Caco-2 (cell line): ENCODE measurements around the gene ORC4. TPM values are rescaled to one million over a fixed set of nuclear protein-coding genes. Genes with fewer than 3 reads are reported as not detected.
A peak's percentile ranks its signal among the peaks of the same experiment; 100 is the strongest.

Experiments used
- BruUV-seq: library from RNA; stranded (reverse); fragments of 400-500 nt; replicated peaks from 2 replicates; lab custom pipeline; 2021; lab: Mats Ljungman, UMichigan
- CTCF ChIA-PET: fragments of 300-600 bp; sonication (Branson Sonifier 250); formaldehyde crosslinking; loops from one replicate; lab custom pipeline; 2022; ENCODE audit warnings: antibody characterized with exemption; lab: Charles Lee
- POLR2A ChIA-PET: fragments of 300-600 bp; sonication (Branson Sonifier 250); formaldehyde crosslinking; loops from one replicate; lab custom pipeline; 2022; ENCODE audit warnings: antibody characterized with exemption; lab: Charles Lee
- DNase-seq, 2 experiments: peaks; one replicate each; pipeline versions ENCODE4 v3.0.0 to v3.0.0-alpha.2; 2020 to 2022
- H3K27me3 ChIP-seq: replicated peaks from 2 replicates; pipeline ENCODE4 v1.6.0; 2011; ENCODE audit warnings: low read length; ENCODE audit not compliant: control insufficient read depth, insufficient read depth
- H3K36me3 ChIP-seq: 2 replicates; pipeline ENCODE4 v1.5.1; 2011; ENCODE audit warnings: low read length; ENCODE audit not compliant: control insufficient read depth, insufficient read depth
- H3K4me1 ChIP-seq: fragments of 250-450 bp; sonication (Bioruptor Pico); 2 replicates; pipeline ENCODE4 v1.5.1; 2020; ENCODE audit warnings: mild to moderate bottlenecking
- H3K4me3 ChIP-seq: 2 replicates; pipeline ENCODE4 v1.5.1; 2011; ENCODE audit warnings: low read depth, mild to moderate bottlenecking, control low read depth, low read length
- H3K9me3 ChIP-seq: fragments of 250-450 bp; sonication (Bioruptor Pico); 2 replicates; pipeline ENCODE4 v1.5.1; 2020; ENCODE audit warnings: mild to moderate bottlenecking, moderate library complexity
- H3K27ac Mint-ChIP-seq: one replicate; pipeline ENCODE4 v1.8.0; 2022; ENCODE audit warnings: mixed read lengths; ENCODE audit not compliant: unreplicated experiment
- H3K27me3 Mint-ChIP-seq: one replicate; pipeline ENCODE4 v1.8.0; 2022; ENCODE audit warnings: mixed read lengths; ENCODE audit not compliant: insufficient read depth, unreplicated experiment
- H3K36me3 Mint-ChIP-seq: one replicate; pipeline ENCODE4 v1.8.0; 2022; ENCODE audit warnings: mild to moderate bottlenecking, mixed read lengths; ENCODE audit not compliant: insufficient read depth, unreplicated experiment
- H3K4me1 Mint-ChIP-seq: one replicate; pipeline ENCODE4 v1.8.0; 2022; ENCODE audit warnings: low read depth, mixed read lengths; ENCODE audit not compliant: unreplicated experiment
- H3K4me3 Mint-ChIP-seq: one replicate; pipeline ENCODE4 v1.8.0; 2022; ENCODE audit warnings: mild to moderate bottlenecking, moderate library complexity, mixed read lengths; ENCODE audit not compliant: unreplicated experiment
- H3K9me3 Mint-ChIP-seq: one replicate; pipeline ENCODE4 v1.8.0; 2022; ENCODE audit warnings: mixed read lengths; ENCODE audit not compliant: unreplicated experiment
- intact Hi-C: fragments of 100-400 bp; cut with micrococcal nuclease; formaldehyde crosslinking; loops from one replicate; pipeline ENCODE4 v1.10.0; 2022; ENCODE audit not compliant: unreplicated experiment
- total RNA-seq: library from RNA; stranded (reverse); gene quantifications from 2 replicates; pipeline ENCODE4 v1.2.3, GENCODE V29; 2022
- TF ChIP-seq, protein P1 (sequence below), 2 experiments: fragments of 200-600 bp in 1 of 2; IDR thresholded peaks; 1 replicate in 1 of 2; 2 replicates in 1 of 2; pipeline versions ENCODE4 v1.5.1 to v1.8.0; 2011 to 2022; ENCODE audit warnings: antibody characterized with exemption in 1 of 2, control low read depth in 1 of 2, inconsistent platforms in 1 of 2, low read depth in 1 of 2, low read length in 1 of 2, mild to moderate bottlenecking in 1 of 2, moderate library complexity in 1 of 2; ENCODE audit not compliant: insufficient read depth in 1 of 2, severe bottlenecking in 1 of 2, unreplicated experiment in 1 of 2

Gene ORC4
- total RNA-seq, 1 experiment from 2014 or later, result 56.3 TPM

DNA sequence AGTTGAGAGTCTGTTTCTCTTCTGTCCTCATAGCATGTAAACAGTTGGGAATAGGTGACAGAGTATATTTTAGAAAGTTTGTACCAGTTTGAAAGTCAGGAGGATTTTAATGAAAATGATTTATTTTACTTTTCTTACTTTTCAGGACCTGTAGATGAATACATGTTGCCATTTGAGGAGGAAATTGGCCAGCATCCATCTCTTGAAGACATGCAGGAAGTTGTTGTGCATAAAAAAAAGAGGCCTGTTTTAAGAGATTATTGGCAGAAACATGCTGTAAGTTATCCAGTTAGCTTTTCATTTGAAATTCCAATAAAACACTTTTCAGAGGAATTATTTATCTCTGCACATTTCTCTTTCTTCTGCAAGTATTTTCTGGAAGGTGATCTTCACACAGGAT is 94.7 kb downstream of the ORC4 start:
- Mint-ChIP-seq H3K4me1 (peaks cover 16% of the 10 kb centered on the region), H3K36me3 (peaks cover 39% of the 10 kb centered on the region), H3K27me3 (no peaks in the 10 kb centered on the region), H3K27ac (peak overlapping the region; percentile 82), H3K9me3 (no peaks in the 10 kb centered on the region), H3K4me3 (peak overlapping the region; percentile 8)
- intact Hi-C loops, result loop anchor here (5.0 to 10.0 kb wide), 2 partner anchors 96 to 719 kb away; partner anchors contain the start of genes EPC2, MBD5 and ORC4
- Histone ChIP-seq H3K9me3 (no peaks in the 10 kb centered on the region), H3K27me3 (no peaks in the 10 kb centered on the region), H3K4me3 (no peak overlapping the region), H3K36me3 (no peaks in the 10 kb centered on the region), H3K4me1 (peaks cover 37% of the 10 kb centered on the region)
- TF ChIP-seq, protein P1, sequence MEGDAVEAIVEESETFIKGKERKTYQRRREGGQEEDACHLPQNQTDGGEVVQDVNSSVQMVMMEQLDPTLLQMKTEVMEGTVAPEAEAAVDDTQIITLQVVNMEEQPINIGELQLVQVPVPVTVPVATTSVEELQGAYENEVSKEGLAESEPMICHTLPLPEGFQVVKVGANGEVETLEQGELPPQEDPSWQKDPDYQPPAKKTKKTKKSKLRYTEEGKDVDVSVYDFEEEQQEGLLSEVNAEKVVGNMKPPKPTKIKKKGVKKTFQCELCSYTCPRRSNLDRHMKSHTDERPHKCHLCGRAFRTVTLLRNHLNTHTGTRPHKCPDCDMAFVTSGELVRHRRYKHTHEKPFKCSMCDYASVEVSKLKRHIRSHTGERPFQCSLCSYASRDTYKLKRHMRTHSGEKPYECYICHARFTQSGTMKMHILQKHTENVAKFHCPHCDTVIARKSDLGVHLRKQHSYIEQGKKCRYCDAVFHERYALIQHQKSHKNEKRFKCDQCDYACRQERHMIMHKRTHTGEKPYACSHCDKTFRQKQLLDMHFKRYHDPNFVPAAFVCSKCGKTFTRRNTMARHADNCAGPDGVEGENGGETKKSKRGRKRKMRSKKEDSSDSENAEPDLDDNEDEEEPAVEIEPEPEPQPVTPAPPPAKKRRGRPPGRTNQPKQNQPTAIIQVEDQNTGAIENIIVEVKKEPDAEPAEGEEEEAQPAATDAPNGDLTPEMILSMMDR (IDR thresholded peaks at IDR 0.05; ENCODE audit: insufficient read depth in 1 of 2, low read depth in 1 of 2, low read length in 1 of 2, severe bottlenecking in 1 of 2, unreplicated experiment in 1 of 2), result no peak
- no peak for DNase-seq
- ChIA-PET CTCF (no interaction called here), POLR2A (no interaction called here)
- no TSS peak for BruUV-seq

DNA sequence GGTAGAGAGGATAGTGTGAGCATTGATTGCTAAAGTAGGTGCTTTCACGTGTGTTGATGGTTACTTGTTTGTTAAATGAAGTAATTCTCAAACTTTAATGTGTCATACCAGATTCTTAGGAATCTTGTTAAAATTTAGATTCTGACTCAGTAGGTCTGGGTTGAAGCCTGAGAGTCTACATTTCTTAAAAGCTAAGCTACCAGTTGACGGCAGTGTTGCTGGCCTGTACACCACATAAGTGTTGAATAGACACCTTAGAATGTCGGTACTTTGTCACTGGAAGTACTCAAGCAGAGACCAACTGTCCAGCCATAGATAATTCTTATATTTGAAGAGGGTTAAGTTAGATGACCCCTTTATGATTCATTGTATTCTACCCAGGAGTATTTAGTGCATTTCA is 95.9 kb downstream of the ORC4 start:
- peaks cover 12% of the 10 kb centered on the region for H3K4me1 Mint-ChIP-seq
- no peaks in the 10 kb centered on the region for H3K27me3 ChIP-seq
- peak overlapping the region; percentile 82 for H3K27ac Mint-ChIP-seq
- H3K36me3 ChIP-seq, result no peaks in the 10 kb centered on the region
- no peaks in the 10 kb centered on the region for H3K27me3 Mint-ChIP-seq
- H3K4me3 Mint-ChIP-seq, result no peak overlapping the region
- CTCF ChIA-PET, result interaction anchor here (0.9 kb wide), 1 partner anchor 14 kb away, joined by 3 read pairs; no protein-coding TSS in a partner anchor
- peaks cover 34% of the 10 kb centered on the region for H3K4me1 ChIP-seq
- H3K9me3 Mint-ChIP-seq, result no peaks in the 10 kb centered on the region
- H3K36me3 Mint-ChIP-seq, result peaks cover 35% of the 10 kb centered on the region
- no TSS peak for BruUV-seq
- intact Hi-C loops, result loop anchor here (5.0 to 10.0 kb wide), 2 partner anchors 98 to 720 kb away; partner anchors contain the start of genes EPC2, MBD5 and ORC4
- TF ChIP-seq, protein P1 (IDR thresholded peaks at IDR 0.05; ENCODE audit: insufficient read depth in 1 of 2, low read depth in 1 of 2, low read length in 1 of 2, severe bottlenecking in 1 of 2, unreplicated experiment in 1 of 2), result no peak
- H3K9me3 ChIP-seq, result no peaks in the 10 kb centered on the region
- H3K4me3 ChIP-seq, result no peak overlapping the region
- no peak for DNase-seq
- POLR2A ChIA-PET, result interaction anchor here (0.7 kb wide), 1 partner anchor 80 kb away, joined by 3 read pairs; no protein-coding TSS in a partner anchor

DNA sequence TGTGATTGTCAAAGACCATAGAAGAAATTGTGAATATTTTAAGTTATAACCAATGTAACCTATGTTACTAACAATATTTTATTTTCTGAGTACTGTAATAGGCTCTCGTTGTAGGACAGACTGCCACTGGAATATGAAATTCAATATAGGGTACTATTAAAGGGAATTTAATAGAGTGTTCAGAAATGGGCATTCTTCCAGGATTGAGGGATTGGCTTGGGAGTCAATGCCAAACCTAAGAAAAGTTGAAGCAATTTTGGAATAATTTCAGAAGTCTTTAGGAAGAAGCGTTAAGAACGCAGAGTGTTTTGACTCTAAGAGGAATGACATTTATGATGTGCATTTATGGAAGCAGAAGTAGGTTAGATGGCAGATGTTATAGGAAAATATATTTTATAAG is 96.7 kb downstream of the ORC4 start:
- Mint-ChIP-seq H3K36me3 (peaks cover 38% of the 10 kb centered on the region), H3K9me3 (no peaks in the 10 kb centered on the region), H3K27ac (no peak overlapping the region), H3K4me3 (no peak overlapping the region), H3K4me1 (peaks cover 10% of the 10 kb centered on the region), H3K27me3 (no peaks in the 10 kb centered on the region)
- ChIA-PET CTCF (no interaction called here), POLR2A (no interaction called here)
- intact Hi-C loops, result loop anchor here (10.0 kb wide), 1 partner anchor 721 kb away; the partner anchor contains the start of gene EPC2
- no peak for DNase-seq
- no peaks in the 10 kb centered on the region for H3K9me3 ChIP-seq
- no TSS peak for BruUV-seq
- TF ChIP-seq, protein P1 (IDR thresholded peaks at IDR 0.05; ENCODE audit: insufficient read depth in 1 of 2, low read depth in 1 of 2, low read length in 1 of 2, severe bottlenecking in 1 of 2, unreplicated experiment in 1 of 2), result no peak
- peaks cover 30% of the 10 kb centered on the region for H3K4me1 ChIP-seq
- H3K36me3 ChIP-seq, result no peaks in the 10 kb centered on the region
- H3K4me3 ChIP-seq, result no peak overlapping the region
- no peaks in the 10 kb centered on the region for H3K27me3 ChIP-seq
